Nephron progenitor cell (in vitro differentiated cells): ENCODE data around the gene USP43.

ENCODE experiments used
- DNase-seq: peaks from one replicate; pipeline ENCODE4 v3.0.0; 2021
- H3K27ac Mint-ChIP-seq: 2 replicates; pipeline ENCODE4 v1.8.0; 2021; ENCODE audit warnings: mild to moderate bottlenecking, moderate library complexity, mixed read lengths
- H3K27me3 Mint-ChIP-seq: 2 replicates; pipeline ENCODE4 v1.8.0; 2021; ENCODE audit warnings: mild to moderate bottlenecking, low read depth, mixed read lengths; ENCODE audit not compliant: poor library complexity
- H3K36me3 Mint-ChIP-seq: 2 replicates; pipeline ENCODE4 v1.8.0; 2021; ENCODE audit warnings: low read depth, mixed read lengths
- H3K4me1 Mint-ChIP-seq: 2 replicates; pipeline ENCODE4 v1.8.0; 2021; ENCODE audit warnings: mixed read lengths
- H3K4me3 Mint-ChIP-seq: 2 replicates; pipeline ENCODE4 v1.8.0; 2021; ENCODE audit warnings: mild to moderate bottlenecking, moderate library complexity, mixed read lengths
- H3K9me3 Mint-ChIP-seq: 2 replicates; pipeline ENCODE4 v1.8.0; 2021; ENCODE audit warnings: mild to moderate bottlenecking, moderate library complexity, mixed read lengths
- CTCF ChIP-seq: fragments of 200-600 bp; sonication (generic); IDR thresholded peaks from 2 replicates; pipeline ENCODE4 v1.5.0; 2021; ENCODE audit warnings: antibody characterized with exemption

USP43 gene

GRCh38 chr17:9726291-9726690 is 81.0 kb downstream of the USP43 start:
- Mint-ChIP-seq H3K27me3 (peaks cover 8% of the 10 kb centered on the region), H3K9me3 (peaks cover 7% of the 10 kb centered on the region), H3K4me1 (peaks cover 30% of the 10 kb centered on the region), H3K27ac (no peak overlapping the region), H3K36me3 (no peaks in the 10 kb centered on the region), H3K4me3 (peak overlapping the region; percentile 19)
- DNase-seq: no peak
- no peak for TF ChIP-seq CTCF

GRCh38 chr17:9728005-9728404 is 82.7 kb downstream of the USP43 start:
- no peak for TF ChIP-seq CTCF
- peaks cover 30% of the 10 kb centered on the region for H3K4me1 Mint-ChIP-seq
- DNase-seq: no peak
- peaks cover 15% of the 10 kb centered on the region for H3K9me3 Mint-ChIP-seq
- H3K27ac Mint-ChIP-seq: no peak overlapping the region
- no peak overlapping the region for H3K4me3 Mint-ChIP-seq
- no peaks in the 10 kb centered on the region for H3K36me3 Mint-ChIP-seq
- peaks cover 8% of the 10 kb centered on the region for H3K27me3 Mint-ChIP-seq

- Mint-ChIP-seq H3K9me3 (peaks cover 18% of the 10 kb centered on the region), H3K4me3 (no peak overlapping the region), H3K4me1 (peaks cover 30% of the 10 kb centered on the region), H3K27me3 (peaks cover 8% of the 10 kb centered on the region), H3K27ac (no peak overlapping the region), H3K36me3 (no peaks in the 10 kb centered on the region)
- peak; percentile 17 for DNase-seq
- no peak for TF ChIP-seq CTCF
Measured at GRCh38 chr17:9728564-9728963, 83.2 kb downstream of the USP43 start.

GRCh38 chr17:9729034-9729650 is 83.8 kb downstream of the USP43 start:
- DNase-seq: peak; percentile 29
- TF ChIP-seq CTCF: peak; percentile 100
- H3K4me3 Mint-ChIP-seq: no peak overlapping the region
- no peak overlapping the region for H3K27ac Mint-ChIP-seq
- H3K4me1 Mint-ChIP-seq: peaks cover 30% of the 10 kb centered on the region
- no peaks in the 10 kb centered on the region for H3K36me3 Mint-ChIP-seq
- peaks cover 19% of the 10 kb centered on the region for H3K9me3 Mint-ChIP-seq
- peaks cover 8% of the 10 kb centered on the region for H3K27me3 Mint-ChIP-seq

GRCh38 chr17:9729735-9730420 is 84.6 kb downstream of the USP43 start:
- TF ChIP-seq CTCF: no peak
- Mint-ChIP-seq H3K4me3 (no peak overlapping the region), H3K36me3 (no peaks in the 10 kb centered on the region), H3K27me3 (peaks cover 8% of the 10 kb centered on the region), H3K27ac (no peak overlapping the region), H3K9me3 (peaks cover 25% of the 10 kb centered on the region), H3K4me1 (peaks cover 30% of the 10 kb centered on the region)
- no peak for DNase-seq

GRCh38 chr17:9750524-9750923 is 105.2 kb downstream of the USP43 start:
- H3K4me1 Mint-ChIP-seq: peaks cover 18% of the 10 kb centered on the region

More at GRCh38 chr17:9750524-9750923, 105.2 kb downstream of the USP43 start:
- Mint-ChIP-seq H3K27ac (peak overlapping the region; percentile 27), H3K36me3 (no peaks in the 10 kb centered on the region), H3K4me3 (no peak overlapping the region), H3K9me3 (no peaks in the 10 kb centered on the region), H3K27me3 (peaks cover 19% of the 10 kb centered on the region)
- TF ChIP-seq CTCF: no peak
- no peak for DNase-seq
